NCI-H1048 (cell line): Measurements from ENCODE around the gene ZBED3.

Source experiments
- DNase-seq: peaks from one replicate; lab custom pipeline; 2025; lab: John Stamatoyannopoulos, UW

Gene ZBED3

DNA sequence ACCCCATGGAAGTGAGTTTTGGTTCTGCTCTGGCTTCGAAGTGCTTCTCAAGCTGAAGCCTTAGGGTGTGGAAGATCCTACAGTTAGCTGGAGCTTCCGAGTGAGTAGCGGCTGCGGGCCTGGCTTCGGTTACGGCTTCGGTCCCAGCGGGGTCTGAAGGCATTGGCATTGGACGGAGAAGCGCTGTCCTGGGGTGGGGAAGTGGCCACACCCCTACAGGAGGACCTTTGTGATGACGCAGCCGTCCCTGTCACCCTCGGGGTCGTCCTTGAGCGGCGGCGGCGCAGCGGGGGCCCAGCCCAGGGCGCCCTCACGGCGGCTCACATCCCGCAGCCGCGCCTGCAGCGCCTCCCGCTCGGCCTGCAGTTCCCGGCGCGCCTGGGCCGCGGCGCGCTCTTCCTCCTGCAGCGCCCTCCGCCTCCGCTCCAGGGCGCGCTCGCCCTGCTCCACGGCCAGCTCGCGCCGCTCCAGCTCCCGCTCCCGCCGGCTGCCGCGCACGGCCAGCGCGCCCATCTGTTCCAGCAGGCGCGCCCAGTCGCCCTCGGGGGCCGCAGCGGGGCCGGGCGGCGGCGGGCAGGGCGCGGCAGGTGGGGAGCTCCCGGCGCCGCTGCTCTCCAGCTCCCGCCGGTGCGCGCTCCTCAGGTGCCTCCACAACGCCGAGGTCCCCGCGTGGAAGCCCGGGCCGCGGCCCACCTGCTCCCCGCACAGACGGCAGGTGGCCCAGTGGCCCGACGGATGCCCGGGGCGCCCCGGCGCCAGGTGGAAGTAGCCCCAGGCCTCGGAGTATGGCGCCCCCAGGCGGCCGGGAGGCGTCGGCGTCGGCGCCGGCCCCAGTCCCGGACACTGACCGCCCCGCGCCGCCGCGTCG lies 9.9 kb downstream of the ZBED3 start:
- no peak for DNase-seq

DNA sequence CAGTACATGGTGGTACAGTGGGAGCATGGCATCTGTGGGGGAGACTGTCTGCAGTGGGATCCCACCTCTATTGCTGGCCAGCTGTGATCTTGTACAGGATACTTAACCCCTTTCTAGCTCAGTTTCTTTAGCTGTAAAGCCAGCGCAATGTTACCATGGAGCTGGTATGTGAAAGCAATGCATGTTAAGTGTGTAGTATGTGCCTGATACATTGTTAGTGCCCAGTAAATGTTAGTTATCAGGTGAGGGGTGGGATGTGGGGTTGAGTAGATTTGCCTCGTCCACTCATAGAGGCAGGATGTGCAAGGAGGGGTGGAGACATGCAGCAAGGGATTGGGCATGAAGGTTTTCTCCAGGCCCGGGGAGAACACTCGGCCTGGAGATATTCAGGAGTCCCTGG lies 12.3 kb downstream of the ZBED3 start:
- no peak for DNase-seq

DNA sequence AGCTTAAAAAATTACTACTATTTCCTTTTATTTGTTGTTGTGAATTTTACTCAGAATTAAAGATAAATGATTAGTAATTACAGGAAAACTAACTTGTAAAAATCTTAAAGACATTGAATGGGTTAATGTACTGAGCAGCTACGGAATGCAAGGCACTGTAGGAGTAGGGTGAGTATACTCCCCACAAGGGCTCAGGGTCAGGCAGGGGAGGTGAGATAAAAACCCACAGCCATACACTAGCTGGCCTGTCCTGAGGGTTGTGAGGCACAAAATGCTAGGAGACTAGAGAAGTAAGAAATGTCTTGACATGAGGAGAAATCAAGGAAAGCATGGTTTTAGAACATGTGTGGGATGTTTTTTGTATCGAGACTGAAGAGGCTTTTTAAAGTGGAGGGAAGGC lies 13.4 kb downstream of the ZBED3 start:
- no peak for DNase-seq

DNA sequence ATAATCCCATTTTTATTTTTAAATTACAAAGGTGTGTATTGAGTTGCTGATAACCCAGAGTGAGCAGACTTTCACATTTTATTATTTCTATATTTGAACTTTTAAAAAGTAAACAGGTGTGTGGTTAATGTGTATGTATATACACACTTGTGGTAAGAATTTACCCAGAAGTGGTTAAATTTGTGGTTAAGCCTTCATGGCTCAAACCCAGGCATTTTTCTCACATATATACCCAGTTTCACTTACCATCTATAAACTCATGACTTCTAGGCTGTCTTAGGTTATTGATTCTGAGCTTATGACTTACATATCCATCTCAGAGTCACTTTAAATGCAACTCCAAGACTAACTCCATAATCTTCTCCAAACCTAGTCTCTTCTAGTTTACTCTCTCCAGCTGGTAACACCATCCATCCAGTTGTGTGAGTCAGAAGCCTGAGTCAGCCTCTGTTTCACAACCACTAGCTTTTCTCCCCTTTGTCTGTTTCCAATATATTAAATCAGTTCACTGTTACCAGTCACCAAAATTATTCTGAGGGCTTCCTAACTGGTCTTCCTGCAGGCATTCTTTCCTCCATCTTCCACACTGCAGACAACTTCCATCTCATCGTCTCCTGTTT lies 20.2 kb downstream of the ZBED3 start:
- no peak for DNase-seq

DNA sequence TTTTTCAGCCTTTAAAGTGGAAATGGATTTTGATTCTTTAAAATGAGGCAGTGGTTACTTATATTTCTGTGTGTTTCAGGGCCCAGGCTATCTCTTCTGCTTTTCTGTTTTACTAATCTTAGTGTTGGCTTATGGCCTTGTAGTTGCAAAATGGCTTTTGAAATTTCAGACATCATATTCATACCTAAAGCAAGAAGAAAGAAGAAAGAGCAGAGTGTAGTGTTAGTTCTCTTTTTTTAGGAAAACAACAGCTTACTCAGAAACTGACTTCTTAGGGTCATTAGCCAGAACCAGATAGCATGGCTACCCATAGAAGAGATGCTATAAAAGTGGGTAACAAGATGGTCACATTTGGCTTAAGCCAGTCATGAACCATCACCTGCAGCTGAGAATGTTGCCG lies 20.9 kb downstream of the ZBED3 start:
- no peak for DNase-seq

GRCh38 chr5:77065256-77065655 lies 21.8 kb downstream of the ZBED3 start:
- DNase-seq, result no peak

- DNase-seq, result no peak
Observed at GRCh38 chr5:77064040-77064439, 23.0 kb downstream of the ZBED3 start.

- DNase-seq, result no peak
Observed at GRCh38 chr5:77046416-77047073, 40.5 kb downstream of the ZBED3 start.

- no peak for DNase-seq
Observed at GRCh38 chr5:77035950-77036349, 51.1 kb downstream of the ZBED3 start.

DNA sequence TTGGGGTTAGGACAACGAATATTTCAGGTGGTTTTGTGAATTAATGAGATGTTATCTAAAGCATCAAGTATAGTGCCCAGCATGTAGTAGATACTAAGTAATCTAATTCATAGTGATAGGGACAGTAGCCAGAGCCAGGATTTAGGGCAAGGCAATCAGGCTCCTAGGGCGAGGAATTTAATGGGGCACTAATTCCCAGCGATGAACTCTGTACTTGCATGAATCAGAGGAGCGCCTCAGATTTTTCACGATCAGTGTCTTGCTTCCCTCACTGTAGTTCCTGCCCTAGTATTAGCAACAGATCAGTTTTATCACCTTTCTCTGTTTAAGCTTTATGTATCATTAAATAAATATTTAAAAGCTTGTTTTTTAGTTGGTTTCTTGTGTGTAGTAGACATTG lies 53.7 kb downstream of the ZBED3 start:
- DNase-seq, result no peak

DNA sequence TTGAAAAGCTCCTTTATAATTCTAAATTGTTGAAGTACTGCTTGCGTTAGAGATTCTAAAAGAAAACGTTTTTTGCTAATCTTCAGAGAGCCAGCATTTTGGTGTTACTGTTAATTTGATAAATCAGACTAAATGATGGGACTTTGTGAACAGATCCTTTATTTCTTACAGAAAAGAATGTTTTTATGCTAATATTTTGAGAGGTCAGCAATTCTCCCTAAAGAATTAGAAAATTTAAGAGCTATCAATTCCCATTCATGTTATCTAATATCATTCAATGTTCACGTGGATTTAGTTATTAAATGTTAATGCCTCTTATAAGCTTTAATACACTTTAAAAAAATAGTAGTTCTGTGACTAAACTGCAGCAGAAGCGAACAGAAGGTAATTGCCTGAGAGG lies 54.5 kb downstream of the ZBED3 start:
- no peak for DNase-seq

DNA sequence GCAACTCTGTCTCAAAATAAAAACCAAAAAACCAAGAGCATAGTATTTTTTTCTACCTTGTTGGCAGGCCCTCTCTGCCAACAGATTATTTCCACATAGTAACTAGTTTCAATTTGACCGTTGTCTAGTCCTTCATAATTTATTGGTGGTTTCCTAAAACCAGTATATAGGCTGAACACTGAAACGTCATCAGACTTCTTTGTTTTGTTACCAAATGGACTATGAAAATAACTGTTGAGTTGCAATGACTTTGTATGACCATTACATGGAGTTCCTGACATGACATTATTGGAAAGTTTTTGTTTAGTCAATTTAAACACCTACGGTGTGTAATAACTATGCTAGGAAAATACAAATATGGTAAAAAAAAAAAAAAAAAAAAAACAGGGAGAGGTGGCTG lies 55.2 kb downstream of the ZBED3 start:
- DNase-seq, result no peak

DNA sequence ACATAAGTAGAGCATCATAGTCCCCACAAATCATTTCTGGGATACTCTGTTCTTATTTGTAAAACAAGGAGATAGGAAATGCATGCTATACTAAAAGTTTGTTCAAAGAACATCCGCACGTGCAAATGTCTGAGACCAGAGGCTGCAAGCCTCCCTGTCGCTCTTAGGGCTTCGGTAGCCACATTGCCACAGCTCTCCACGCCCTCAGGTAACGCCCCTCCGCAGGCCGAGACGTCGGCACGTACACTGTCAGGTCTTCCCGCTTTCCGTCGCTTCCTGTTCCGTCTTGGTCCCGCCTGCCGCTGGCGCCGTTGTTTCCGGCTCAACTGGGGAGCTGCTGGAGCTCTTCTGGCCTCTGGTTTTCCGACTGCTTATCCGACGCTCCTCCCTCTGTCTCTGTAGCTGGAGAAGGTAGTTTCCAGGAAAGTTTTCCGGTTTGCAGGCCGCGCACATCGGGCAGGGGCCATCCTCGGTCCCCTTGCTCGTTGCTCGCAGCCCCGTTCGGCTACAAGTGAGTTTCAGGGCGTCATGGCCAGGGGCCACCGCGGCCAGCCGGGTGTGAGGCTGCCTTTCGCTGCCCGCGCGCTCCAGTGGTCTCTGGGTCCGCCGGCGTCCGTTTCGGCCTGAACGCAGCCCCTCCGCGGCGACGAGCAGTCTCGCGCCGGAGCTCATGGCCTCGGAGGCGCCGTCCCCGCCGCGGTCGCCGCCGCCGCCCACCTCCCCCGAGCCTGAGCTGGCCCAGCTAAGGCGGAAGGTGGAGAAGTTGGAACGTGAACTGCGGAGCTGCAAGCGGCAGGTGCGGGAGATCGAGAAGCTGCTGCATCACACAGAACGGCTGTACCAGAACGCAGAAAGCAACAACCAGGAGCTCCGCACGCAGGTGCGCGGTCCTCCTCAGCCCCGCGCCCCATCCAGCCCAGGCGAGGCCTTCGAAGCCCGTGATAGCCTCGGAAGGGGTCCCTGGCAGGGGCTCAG lies 56.7 kb downstream of the ZBED3 start, which contains the start of gene AGGF1:
Gene AGGF1 (plus strand): TSS at position 308 of the 975 bp plus-strand sequence. CDS start 363 bp downstream, at position 671.
- peak; percentile 81 for DNase-seq

DNA sequence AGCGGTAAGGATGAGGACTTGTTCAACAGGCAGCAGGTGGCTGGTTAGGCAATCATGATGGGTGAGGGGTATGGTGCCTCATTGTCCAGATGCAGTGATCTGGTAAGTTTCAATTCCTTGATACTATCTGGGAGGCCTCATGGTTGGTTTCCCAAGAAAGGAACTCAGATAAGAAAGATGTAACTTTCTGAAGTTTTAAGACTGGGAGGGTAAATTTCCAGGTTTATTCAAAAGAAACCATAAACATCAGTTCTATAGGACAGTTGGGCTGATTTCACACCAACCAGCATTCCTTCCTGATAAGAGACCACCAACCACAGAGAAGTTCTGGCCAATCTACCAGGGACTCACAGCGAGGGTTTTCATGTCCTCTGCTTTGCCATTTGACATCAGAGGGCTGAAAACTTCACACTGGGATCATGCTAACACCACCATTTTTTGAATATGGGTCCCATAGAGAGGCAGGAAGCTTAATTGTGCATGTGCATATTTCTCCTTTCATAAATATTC lies 57.7 kb downstream of the ZBED3 start:
- no peak for DNase-seq

DNA sequence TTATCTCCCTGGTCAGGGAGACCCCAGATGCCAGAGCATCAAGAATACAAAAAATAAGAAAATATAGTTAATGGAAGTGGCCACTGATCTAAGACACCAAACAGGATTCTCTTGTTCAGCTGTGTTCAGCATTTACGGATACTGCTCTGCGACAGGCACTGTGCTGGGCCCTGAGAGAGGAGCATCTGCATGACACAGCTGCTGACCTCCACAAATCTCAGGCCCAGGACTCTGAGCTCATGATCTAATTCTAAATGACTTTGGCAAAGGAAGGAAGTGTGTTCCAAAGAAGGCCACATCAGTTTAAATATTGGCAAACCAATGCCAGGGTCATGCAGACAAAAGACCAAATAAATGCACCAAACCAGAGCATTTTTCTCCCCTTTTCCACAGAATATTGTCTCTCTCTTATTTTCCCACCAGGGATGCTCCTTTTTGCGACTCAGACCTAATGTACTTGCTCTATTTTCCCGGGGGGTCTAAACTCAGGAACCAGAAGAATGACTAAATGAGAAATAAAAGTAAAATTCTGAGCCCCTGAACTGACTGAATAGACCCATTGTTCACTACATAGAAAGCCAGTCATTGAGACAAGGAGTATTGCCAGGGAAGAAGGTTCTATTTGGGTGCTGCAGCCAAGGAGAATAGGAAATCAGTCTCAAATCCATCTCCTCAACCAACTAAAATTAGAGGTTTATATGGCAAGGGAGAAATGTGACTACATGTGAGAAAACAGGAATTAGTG lies 58.3 kb downstream of the ZBED3 start:
- no peak for DNase-seq

DNA sequence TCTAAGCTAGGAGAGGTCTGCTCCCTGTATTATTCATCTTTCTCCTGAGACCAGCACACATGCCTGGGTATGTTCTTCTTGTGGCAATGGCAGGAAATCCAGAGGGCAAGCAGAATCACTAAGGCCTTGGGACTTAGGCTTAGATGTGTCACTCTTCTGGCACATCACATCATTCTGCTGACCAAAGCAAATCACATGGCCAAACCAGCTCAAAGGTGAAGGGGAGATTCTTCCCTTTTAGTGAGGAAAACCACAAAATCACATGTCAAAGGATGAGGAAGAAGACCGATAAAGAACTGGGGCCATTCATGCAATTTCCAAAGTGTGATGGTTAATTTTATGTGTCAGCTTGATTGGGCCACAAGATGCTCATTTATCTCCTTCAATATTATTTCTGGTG lies 62.6 kb downstream of the ZBED3 start:
- no peak for DNase-seq

DNA sequence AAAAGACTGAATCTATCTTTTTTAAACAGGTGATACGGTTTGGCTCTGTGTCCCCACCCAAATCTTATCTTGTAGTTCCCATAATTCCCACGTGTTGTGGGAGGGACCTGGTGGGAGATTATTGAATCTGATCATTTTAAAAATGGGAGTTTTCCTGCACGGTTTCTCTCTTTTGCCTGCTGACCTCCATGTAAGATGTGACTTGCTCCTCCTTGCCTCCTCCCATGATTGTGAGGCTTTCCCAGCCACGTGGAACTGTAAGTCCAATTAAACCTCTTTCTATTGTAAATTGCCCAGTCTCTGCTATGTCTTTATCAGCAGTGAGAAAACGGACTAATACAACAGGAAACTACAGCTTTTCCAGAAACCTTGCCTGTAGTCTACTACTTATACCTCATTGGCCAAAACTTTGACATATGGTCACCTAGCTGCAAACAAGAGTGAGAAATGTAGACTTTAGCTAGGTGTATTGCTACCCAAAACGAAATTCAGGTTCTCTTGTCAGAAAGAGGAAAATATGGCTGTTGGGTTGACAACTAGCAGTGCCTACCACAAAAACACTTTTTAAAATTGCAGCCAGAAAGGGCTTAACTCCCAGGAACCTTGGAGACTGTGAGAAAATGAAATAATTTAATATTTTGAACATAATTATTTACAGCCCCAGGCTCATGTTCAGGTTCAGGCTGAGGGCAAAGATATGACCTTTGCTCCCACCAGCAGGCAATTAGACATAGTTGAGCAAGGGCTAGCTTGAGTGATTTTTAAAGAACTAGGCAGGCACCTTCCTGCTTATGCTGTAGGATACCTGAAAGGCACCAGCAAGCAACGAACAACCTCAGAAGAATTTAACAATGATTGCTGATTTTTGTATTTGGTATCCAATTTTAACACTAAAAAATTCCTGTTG lies 64.3 kb downstream of the ZBED3 start:
- DNase-seq, result no peak
